ENCODE results near the gene HLA-DRB5.
"Not testable (repeated sequence)": the region's sequence is repeated elsewhere in the genome, so short reads cannot be mapped to it uniquely, and the experiment has no call there.

HLA-DRB5 gene

DNA sequence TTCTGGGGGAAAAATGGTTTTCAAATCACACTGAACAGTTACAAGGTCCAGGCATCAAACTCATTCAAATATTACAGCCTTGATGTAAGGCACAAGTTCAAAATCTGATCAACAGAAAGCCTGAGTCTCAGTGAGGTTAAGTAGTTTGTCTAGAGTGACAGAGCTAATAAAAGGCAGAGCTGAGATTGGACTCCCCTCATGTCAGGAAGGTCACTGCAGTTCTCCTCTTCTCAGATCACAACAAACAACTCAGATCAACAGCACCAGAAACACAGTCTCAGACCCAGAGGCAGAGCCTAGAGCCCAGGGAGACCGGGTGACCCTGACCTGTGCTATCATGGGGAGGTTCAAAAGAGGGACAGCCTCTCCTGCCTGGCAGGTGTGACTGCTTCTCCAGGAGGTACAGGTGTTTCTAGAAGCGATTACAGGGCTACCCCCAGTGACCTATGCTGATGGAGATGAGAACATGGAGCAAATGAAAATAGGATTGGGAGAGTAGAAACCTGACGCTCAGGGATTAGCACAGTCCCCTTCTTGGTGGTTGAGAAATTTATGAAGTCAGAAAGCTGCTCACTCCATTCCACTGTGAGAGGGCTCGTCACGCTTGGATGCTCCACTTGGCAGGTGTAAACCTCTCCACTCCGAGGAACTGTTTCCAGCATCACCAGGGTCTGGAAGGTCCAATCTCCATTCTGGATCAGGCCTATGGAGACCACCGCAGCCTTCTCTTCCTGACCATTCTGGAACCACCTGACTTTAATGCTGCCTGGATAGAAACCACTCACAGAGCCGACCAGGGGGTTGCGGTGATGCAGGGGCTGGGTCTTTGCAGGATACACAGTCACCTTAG, 24.3 kb upstream of the HLA-DRB5 start:
- Histone ChIP-seq H3K4me1 (ENCODE audit: control insufficient read depth in 1 of 2, insufficient read depth in 2 of 2, low read length in 2 of 2) (no peaks in the 10 kb centered on the region), H3K4me3 (ENCODE audit: low read depth in 1 of 2, low read length in 2 of 2) (no peak overlapping the region), H3K27me3 (ENCODE audit: low read depth, low read length) (no peaks in the 10 kb centered on the region), H3K36me3 (ENCODE audit: control insufficient read depth in 1 of 2, insufficient read depth in 2 of 2, low read length in 2 of 2) (no peaks in the 10 kb centered on the region), H3K9me3 (ENCODE audit: control insufficient read depth in 1 of 2, low read length in 2 of 2) (no peaks in the 10 kb centered on the region), H3K27ac (ENCODE audit: low read length) (no peak overlapping the region)

DNA sequence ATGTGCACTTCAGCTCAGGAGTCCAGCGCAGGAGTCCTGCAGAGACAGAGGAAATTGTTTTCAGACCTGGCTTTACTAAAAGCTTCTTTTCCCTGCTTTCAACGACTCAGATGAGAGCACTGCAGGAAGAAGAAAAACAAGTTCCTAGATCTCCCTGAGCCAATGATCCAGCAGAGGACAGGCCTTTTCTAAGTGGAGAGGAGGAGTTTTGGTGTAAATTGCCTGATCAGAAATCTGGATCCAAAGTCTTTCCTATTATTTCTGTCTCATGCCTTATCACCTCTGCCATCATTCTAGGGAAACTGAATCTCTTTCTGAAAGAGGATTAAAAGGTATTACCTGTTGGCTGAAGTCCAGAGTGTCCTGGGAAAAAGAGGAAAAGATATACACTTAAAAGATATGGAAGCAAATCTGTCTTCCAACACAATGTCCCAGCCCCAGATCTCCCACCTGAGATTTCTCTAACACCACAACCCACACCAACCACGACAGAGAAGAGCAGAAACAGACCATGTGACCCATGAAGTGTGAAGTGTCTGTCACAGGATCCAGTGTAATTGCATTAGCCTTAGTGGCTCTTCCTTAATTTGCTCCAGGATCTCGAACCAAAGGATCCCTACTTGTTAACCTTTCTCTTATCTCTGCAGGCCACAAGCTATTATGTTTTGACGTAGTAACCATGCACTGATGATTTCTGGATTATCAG, 23.1 kb upstream of the HLA-DRB5 start:
- no peaks in the 10 kb centered on the region for H3K4me1 ChIP-seq (ENCODE audit: control insufficient read depth in 1 of 2, insufficient read depth in 2 of 2, low read length in 2 of 2)
- no peak overlapping the region for H3K4me3 ChIP-seq (ENCODE audit: low read depth in 1 of 2, low read length in 2 of 2)
- no peaks in the 10 kb centered on the region for H3K36me3 ChIP-seq (ENCODE audit: control insufficient read depth in 1 of 2, insufficient read depth in 2 of 2, low read length in 2 of 2)
- H3K27me3 ChIP-seq (ENCODE audit: low read depth, low read length) = no peaks in the 10 kb centered on the region
- H3K27ac ChIP-seq (ENCODE audit: low read length) = no peak overlapping the region
- no peaks in the 10 kb centered on the region for H3K9me3 ChIP-seq (ENCODE audit: control insufficient read depth in 1 of 2, low read length in 2 of 2)

- H3K4me3 ChIP-seq (ENCODE audit: low read depth in 1 of 2, low read length in 2 of 2) = no peak overlapping the region
- no peaks in the 10 kb centered on the region for H3K27me3 ChIP-seq (ENCODE audit: low read depth, low read length)
- no peak overlapping the region for H3K27ac ChIP-seq (ENCODE audit: low read length)
These were observed 21.3 kb upstream of the HLA-DRB5 start for GRCh38 chr6:32551410-32551809.

DNA sequence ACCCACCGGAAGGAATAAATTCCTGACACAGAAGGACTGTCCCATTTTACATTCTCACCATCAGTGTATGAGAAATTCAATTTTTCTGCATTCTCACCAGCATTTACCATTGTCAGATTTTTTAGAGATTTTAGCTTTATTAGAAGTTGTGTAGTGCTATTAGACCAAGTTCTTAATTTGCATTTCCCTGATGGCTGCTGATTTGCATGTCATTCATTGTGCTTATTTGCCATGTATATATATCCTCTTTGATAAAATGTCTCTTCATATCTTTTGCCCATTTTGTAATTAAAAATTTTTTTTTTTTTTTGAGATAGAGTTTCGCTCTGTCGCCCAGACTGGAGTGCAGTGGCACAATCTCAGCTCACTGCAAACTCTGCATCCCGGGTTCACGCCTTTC, 9.8 kb upstream of the HLA-DRB5 start:
- no peaks in the 10 kb centered on the region for H3K4me1 ChIP-seq (ENCODE audit: control insufficient read depth in 1 of 2, insufficient read depth in 2 of 2, low read length in 2 of 2)
- H3K9me3 ChIP-seq (ENCODE audit: control insufficient read depth in 1 of 2, low read length in 2 of 2) = no peaks in the 10 kb centered on the region
- no peak overlapping the region for H3K27ac ChIP-seq (ENCODE audit: low read length)
- no peak overlapping the region for H3K4me3 ChIP-seq (ENCODE audit: low read depth in 1 of 2, low read length in 2 of 2)
- H3K36me3 ChIP-seq (ENCODE audit: control insufficient read depth in 1 of 2, insufficient read depth in 2 of 2, low read length in 2 of 2) = no peaks in the 10 kb centered on the region
- H3K27me3 ChIP-seq (ENCODE audit: low read depth, low read length) = no peaks in the 10 kb centered on the region

More at GRCh38 chr6:32551410-32551809, 21.3 kb upstream of the HLA-DRB5 start:
- H3K9me3 ChIP-seq (ENCODE audit: control insufficient read depth in 1 of 2, low read length in 2 of 2) = no peaks in the 10 kb centered on the region
- no peaks in the 10 kb centered on the region for H3K4me1 ChIP-seq (ENCODE audit: control insufficient read depth in 1 of 2, insufficient read depth in 2 of 2, low read length in 2 of 2)
- H3K36me3 ChIP-seq (ENCODE audit: control insufficient read depth in 1 of 2, insufficient read depth in 2 of 2, low read length in 2 of 2) = no peaks in the 10 kb centered on the region

DNA sequence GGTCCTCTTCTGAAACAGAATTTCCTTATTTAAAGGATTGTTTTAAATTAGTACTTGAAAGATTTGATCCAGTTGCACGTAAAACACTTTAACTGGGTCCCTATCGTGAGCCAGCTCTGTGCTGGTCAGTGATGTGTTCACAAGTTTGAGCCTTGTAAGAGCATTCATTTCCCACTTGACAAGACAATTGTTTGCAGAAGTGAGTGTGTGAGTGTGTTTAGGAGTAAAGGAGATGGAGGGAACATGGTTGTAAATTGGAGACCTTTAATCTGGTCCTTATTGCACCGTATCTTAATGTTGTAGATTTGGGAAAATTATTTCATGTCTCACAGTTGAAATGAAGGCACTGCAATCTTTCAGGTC, 325 bp upstream of the HLA-DRB5 start:
- H3K36me3 ChIP-seq (ENCODE audit: control insufficient read depth in 1 of 2, insufficient read depth in 2 of 2, low read length in 2 of 2); H3K9me3 ChIP-seq (ENCODE audit: control insufficient read depth in 1 of 2, low read length in 2 of 2); H3K27me3 ChIP-seq (ENCODE audit: low read depth, low read length); H3K4me1 ChIP-seq (ENCODE audit: control insufficient read depth in 1 of 2, insufficient read depth in 2 of 2, low read length in 2 of 2): not testable (repeated sequence)
- Histone ChIP-seq H3K27ac (ENCODE audit: low read length) (peak overlapping the region; percentile 23), H3K4me3 (ENCODE audit: low read depth in 1 of 2, low read length in 2 of 2) (peak overlapping the region in 1 of 2 donors; percentile 53)

- Histone ChIP-seq H3K9me3 (ENCODE audit: control insufficient read depth in 1 of 2, low read length in 2 of 2) (no peaks in the 10 kb centered on the region), H3K4me3 (ENCODE audit: low read depth in 1 of 2, low read length in 2 of 2) (peak overlapping the region in 1 of 2 donors; percentile 37), H3K27me3 (ENCODE audit: low read depth, low read length) (no peaks in the 10 kb centered on the region), H3K36me3 (ENCODE audit: control insufficient read depth in 1 of 2, insufficient read depth in 2 of 2, low read length in 2 of 2) (no peaks in the 10 kb centered on the region), H3K4me1 (ENCODE audit: control insufficient read depth in 1 of 2, insufficient read depth in 2 of 2, low read length in 2 of 2) (no peaks in the 10 kb centered on the region), H3K27ac (ENCODE audit: low read length) (no peak overlapping the region)
These were observed 7.6 kb downstream of the HLA-DRB5 start for GRCh38 chr6:32522302-32523047.

DNA sequence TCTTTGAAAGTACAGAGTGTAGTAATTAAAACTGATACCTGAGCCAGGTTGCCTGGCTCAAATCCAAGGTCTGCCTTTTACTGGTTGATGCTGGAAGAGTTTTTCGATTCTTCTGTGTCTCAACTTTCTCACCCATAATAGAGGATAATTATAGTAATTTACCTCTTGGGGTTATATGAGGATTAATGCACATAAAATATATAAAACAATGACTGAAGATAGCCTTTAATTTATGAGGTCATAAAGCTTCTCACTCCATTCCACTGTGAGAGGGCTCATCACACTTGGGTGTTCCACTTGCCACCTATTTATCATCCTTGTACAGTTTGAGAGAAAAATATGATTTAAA, 10.2 kb downstream of the HLA-DRB5 start:
- no peaks in the 10 kb centered on the region for H3K4me1 ChIP-seq (ENCODE audit: control insufficient read depth in 1 of 2, insufficient read depth in 2 of 2, low read length in 2 of 2)
- H3K27ac ChIP-seq (ENCODE audit: low read length) = no peak overlapping the region
- no peaks in the 10 kb centered on the region for H3K36me3 ChIP-seq (ENCODE audit: control insufficient read depth in 1 of 2, insufficient read depth in 2 of 2, low read length in 2 of 2)
- H3K9me3 ChIP-seq (ENCODE audit: control insufficient read depth in 1 of 2, low read length in 2 of 2) = no peaks in the 10 kb centered on the region
- no peaks in the 10 kb centered on the region for H3K27me3 ChIP-seq (ENCODE audit: low read depth, low read length)
- no peak overlapping the region for H3K4me3 ChIP-seq (ENCODE audit: low read depth in 1 of 2, low read length in 2 of 2)

DNA sequence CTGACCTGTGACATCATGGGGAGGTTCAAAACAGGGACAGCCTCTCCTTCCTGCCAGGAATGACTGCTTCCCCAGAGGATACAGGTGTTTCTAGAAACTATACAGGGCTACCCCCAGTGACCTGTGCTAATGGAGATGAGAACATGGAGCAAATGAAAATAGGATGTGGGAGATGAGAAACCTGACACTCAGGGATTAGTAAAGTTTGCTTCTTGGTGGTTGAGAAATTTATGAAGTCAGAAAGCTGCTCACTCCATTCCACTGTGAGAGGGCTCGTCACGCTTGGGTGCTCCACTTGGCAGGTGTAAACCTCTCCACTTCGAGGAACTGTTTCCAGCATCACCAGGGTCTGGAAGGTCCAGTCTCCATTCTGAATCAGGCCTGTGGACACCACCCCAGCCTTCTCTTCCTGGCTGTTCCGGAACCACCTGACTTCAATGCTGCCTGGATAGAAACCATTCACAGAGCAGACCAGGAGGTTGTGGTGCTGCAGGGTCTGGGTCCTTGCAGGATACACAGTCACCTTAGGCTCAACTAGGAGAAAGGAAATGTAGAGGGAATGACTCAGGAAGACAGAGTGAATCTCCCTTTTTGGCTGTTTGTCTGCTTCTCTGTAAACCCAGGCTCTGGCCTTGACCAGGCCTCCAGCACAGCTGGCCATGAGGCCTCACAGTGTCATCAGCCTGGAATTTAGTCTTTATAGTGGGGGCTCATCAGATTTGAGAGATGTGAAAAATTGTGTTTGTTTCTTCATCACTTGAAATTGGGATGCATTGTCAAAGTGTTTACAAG, 10.8 kb downstream of the HLA-DRB5 start:
- no peaks in the 10 kb centered on the region for H3K4me1 ChIP-seq (ENCODE audit: control insufficient read depth in 1 of 2, insufficient read depth in 2 of 2, low read length in 2 of 2)
- H3K27ac ChIP-seq (ENCODE audit: low read length) = no peak overlapping the region
- H3K36me3 ChIP-seq (ENCODE audit: control insufficient read depth in 1 of 2, insufficient read depth in 2 of 2, low read length in 2 of 2) = no peaks in the 10 kb centered on the region
- H3K9me3 ChIP-seq (ENCODE audit: control insufficient read depth in 1 of 2, low read length in 2 of 2) = no peaks in the 10 kb centered on the region
- H3K27me3 ChIP-seq (ENCODE audit: low read depth, low read length) = no peaks in the 10 kb centered on the region
- no peak overlapping the region for H3K4me3 ChIP-seq (ENCODE audit: low read depth in 1 of 2, low read length in 2 of 2)

DNA sequence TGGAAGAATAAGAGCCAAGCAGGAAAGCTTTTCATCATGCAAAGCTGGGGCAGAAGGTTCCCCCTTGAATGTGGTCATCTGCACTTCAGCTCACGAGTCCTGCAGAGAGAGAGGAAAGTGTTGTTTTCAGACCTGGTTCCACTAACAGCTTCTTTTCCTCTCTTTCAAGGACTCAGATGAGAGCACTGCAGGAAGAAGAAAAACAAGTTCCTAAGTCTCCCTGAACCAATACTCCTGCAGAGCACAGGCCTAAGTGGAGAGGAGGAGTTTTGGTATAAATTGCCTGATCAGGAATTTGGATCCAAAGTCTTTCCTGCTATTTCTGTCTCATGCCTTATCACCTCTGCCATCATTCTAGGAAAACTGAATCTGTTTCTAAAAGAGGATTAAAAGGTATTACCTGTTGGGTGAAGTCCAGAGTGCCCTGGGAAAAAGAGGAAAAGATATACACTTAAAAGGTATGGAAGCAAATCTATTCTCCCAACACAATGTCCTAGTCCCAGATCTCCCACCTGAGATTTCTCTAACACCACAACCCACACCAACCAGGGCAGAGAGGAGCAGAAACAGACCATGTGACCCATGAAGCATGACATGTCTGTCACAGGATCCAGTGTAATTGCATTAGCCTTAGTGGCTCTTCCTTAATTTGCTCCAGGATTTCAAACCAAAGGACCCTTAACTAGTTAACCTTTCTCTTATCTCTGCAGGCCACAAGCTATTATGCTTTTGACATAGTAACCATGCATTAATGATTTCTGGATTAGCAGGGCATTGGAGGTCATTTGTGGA, 12.2 kb downstream of the HLA-DRB5 start:
- Histone ChIP-seq H3K36me3 (ENCODE audit: control insufficient read depth in 1 of 2, insufficient read depth in 2 of 2, low read length in 2 of 2) (no peaks in the 10 kb centered on the region), H3K4me1 (ENCODE audit: control insufficient read depth in 1 of 2, insufficient read depth in 2 of 2, low read length in 2 of 2) (no peaks in the 10 kb centered on the region), H3K27me3 (ENCODE audit: low read depth, low read length) (no peaks in the 10 kb centered on the region), H3K4me3 (ENCODE audit: low read depth in 1 of 2, low read length in 2 of 2) (no peak overlapping the region), H3K27ac (ENCODE audit: low read length) (no peak overlapping the region), H3K9me3 (ENCODE audit: control insufficient read depth in 1 of 2, low read length in 2 of 2) (no peaks in the 10 kb centered on the region)

- no peaks in the 10 kb centered on the region for H3K4me1 ChIP-seq (ENCODE audit: control insufficient read depth in 1 of 2, insufficient read depth in 2 of 2, low read length in 2 of 2)
- no peak overlapping the region for H3K4me3 ChIP-seq (ENCODE audit: low read depth in 1 of 2, low read length in 2 of 2)
- H3K27me3 ChIP-seq (ENCODE audit: low read depth, low read length) = no peaks in the 10 kb centered on the region
- no peaks in the 10 kb centered on the region for H3K36me3 ChIP-seq (ENCODE audit: control insufficient read depth in 1 of 2, insufficient read depth in 2 of 2, low read length in 2 of 2)
- no peaks in the 10 kb centered on the region for H3K9me3 ChIP-seq (ENCODE audit: control insufficient read depth in 1 of 2, low read length in 2 of 2)
- H3K27ac ChIP-seq (ENCODE audit: low read length) = no peak overlapping the region
These were observed 29.1 kb downstream of the HLA-DRB5 start for GRCh38 chr6:32501016-32501415.

Data from muscle layer of duodenum (tissue), 2 donors.